NCI-H128 (cell line): Measurements from ENCODE around the gene CDKN2B.
"Not testable (repeated sequence)": the region's sequence is repeated elsewhere in the genome, so short reads cannot be mapped to it uniquely, and the experiment has no call there.

ENCODE experiments used
- DNase-seq: peaks from one replicate; lab custom pipeline; 2025; ENCODE audit not compliant: unreplicated experiment; lab: John Stamatoyannopoulos, UW

Gene CDKN2B, protein sequence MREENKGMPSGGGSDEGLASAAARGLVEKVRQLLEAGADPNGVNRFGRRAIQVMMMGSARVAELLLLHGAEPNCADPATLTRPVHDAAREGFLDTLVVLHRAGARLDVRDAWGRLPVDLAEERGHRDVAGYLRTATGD

DNA sequence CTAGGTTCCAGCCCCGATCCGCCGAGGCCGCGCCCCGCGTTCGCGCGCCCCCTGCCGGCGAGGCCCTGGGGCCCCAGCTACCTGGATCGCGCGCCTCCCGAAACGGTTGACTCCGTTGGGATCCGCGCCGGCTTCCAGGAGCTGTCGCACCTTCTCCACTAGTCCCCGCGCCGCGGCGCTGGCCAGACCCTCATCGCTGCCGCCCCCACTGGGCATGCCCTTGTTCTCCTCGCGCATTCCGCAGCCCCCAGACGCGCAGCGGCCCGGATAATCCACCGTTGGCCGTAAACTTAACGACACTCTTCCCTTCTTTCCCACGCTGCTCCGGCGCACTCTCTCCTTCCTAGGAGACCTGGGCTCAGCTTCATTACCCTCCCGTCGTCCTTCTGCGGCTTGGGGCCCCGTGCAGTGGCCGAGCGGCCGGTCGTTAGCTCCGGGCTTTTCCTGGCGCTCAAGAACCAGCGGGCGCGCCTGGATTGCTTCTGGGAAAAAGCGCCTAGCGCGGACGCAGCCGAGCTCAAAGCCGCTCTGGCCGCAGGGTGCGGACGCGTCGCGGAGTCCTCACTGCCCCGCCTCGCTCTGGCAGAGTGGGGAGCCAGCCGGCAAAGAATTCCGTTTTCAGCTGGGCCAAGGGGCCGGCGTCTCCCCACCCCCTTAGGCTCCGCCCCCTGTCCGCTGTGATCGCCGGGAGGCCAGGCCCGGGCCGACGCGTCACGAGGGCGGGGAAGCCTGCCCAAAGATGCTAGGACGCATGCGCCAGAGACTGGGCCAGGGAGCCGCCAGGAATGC, at the start of gene CDKN2B:
CDKN2B (minus strand) TSS at position 589 of the 789 bp plus-strand sequence; CDS start at position 237, 352 bp downstream.
- peak; percentile 90 for DNase-seq

DNA sequence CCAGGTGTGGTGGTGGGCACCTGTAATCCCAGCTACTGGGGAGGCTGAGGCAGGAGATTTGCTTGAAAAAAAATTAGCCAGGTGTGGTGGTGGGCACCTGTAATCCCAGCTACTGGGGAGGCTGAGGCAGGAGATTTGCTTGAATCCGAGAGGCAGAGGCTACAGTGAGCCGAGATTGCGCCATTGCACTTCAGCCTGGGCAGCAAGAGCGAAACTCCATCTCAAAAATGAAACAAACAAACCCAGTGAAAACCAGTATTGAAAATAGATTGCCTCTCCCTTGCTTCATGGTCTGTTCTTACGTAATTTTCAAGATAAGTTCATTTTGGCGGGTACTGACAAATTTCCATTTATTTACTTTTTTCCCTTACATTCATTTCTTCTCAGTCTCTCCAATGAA, 48.9 kb upstream of the CDKN2B start:
- not testable (repeated sequence) for DNase-seq

DNA sequence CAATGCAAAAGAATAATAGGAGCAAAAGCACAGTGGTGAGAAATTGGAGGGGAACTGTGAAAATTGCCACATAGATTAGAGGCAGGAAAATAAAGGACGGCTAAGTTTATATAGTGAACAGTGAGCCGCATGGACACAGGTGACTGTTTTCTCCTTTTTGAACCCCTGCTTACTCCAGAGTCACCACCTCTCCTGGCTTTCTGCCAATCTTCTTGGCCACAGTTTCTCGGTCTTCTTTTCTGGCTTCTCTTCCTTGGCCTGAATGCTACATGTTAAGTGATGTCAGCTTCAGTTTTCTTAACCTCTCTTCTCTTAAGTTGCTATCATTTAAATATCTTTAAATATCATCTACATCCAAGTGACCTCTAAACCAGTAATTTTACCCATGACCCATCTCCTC, 47.3 kb upstream of the CDKN2B start:
- no peak for DNase-seq

DNA sequence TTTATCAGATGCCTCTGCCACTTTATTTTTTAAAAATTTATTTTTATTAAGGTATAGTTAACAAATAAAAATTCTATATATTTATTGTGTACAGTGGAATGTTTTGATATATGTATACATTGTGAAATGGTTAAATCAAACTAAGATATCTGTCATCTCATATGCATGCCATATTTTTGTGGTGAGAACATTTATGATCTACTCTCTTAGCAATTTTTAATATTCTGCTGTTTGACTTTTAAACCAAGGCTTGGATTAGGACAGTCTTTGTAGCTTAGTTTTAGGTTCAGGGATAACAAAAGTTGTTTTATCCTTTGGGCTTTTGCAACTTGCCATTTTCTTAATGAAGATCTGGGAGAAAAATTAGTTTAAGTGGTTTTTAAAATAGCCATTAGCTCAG, 46.0 kb upstream of the CDKN2B start:
- no peak for DNase-seq

DNA sequence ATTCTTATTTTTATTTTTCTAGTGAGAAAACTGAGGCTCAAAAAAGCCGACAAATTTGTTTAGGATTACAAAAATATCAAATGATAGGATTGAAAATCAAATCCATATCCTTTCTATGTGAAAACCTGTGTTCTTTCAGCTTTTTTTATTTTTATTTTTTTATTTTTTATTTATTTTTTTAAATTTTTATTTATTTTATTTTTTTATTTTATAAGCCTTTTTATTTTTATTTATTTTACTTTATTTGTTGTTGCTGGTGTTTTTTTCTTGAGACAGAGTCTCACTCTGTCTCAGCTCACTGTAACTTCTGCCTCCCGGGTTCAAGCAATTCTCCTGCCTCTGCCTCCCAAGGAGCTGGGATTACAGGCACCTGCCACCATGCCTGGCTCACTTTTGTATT, 45.4 kb upstream of the CDKN2B start:
- no peak for DNase-seq

DNA sequence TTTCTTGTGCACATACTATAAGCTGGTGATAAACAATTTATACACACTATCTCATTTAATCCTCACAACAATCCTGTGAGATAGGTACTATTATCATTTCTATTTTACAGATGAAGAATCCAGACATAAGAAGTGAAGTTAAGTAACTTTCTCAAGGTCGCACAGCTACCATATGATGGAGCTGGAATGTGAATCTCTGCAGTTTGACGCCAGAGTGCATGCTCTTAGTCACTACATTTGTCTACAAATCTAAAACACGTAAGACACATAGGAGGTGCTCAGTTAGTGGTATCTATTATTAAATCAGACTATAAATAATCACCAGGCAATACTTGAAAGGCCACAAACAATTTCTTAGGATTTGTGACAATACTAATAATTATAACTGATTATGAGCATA, 45.0 kb upstream of the CDKN2B start:
- no peak for DNase-seq

DNA sequence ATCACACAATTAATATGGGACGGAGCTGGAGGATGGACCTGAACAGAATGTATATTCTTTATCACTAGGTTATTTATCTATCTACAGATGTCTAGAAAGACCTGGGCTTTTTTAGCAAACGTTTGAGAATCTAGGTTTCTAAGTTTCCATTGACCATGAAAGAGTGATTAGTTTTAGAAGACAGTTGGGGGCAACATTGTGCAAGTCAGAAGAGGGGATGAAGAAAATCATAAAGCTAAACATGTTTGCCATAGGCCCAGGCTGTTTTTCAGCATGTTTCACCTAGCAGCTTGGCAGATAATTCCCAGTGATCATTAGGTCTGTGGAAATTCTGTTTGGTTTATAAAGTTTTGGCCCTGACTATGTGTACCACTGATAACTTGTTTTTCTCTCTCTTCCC, 44.1 kb upstream of the CDKN2B start:
- no peak for DNase-seq

DNA sequence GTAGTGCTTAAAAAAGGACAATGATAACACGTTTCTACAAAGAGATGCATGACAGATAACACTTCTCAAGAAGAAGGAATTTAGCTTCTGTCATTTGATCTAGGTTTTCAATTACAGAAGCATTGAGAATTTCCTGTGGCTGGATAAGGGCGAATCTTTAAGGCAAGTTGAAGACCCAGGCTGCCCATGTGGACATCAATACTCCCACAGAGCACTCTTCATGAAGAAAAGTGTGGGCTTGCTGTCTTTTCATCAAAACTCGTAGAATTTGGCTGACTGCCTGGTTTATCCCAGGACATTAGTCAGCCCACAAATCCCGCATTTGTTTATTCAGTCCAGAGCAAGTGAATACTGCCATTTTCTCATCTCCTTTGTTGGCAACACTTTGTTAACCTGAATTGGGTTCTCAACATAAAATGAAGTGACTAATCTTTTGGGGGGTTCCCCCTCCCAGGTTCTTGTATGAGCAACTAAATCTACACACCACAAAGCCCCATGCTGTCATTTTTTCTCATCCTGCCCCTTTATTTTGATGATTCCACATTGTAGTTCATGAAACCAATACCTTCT, 43.4 kb upstream of the CDKN2B start:
- no peak for DNase-seq

DNA sequence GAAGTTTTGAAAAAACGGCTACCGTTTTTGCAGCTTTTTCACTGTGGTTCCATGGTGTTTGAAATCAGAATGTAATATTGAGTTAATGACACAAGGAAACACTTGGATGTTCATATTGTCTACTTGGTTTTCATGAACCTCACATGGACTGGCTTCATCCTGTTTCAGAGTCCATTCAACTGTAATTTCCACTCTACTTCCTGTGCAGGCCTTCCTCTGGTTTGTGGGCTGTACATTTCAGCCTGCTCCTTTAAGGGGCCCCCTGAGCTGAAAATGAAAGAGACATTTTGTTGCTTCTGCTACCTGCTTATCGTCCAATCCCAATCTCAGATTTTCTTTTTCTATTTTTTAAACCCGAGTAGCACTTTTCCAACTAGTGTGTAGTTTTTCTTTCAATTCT, 41.8 kb upstream of the CDKN2B start:
- DNase-seq, result no peak

DNA sequence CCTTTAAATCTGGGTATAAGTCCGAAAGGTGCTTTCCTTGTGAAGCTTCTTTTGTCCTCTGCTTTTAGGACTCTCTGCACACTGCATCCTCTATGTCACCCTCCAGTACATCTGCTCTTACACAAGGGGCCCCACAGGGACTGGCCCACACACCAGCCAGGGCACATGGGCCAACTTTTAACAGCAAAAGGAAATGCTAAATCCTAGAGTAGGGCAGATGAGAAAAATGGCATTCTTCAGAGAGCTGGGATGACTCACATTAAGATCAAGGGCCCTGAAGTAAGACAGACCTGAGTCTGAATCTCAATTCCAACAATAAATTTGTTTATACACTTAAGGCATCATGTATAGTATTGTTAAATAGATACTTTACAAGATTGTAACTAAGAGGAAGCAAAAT, 40.3 kb upstream of the CDKN2B start:
- no peak for DNase-seq

DNA sequence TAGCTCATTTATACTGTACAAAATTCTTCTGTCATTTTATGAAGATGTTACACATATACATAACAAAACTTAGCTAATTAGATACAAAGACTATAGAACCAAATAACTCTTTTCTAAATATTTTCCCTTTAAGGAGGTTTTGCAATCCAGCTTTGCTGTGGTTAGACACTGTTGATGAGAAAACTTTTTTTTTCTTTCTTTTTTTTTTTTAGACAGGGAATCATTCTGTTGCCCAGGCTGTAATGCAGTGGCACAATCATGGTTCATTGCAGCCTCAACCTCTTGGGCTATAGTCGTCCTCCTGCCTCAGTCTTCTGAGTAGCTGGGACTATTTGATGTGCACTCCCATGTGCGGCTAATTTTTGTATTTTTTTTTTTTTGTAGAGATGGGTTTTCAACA, 38.5 kb upstream of the CDKN2B start:
- DNase-seq, result no peak

DNA sequence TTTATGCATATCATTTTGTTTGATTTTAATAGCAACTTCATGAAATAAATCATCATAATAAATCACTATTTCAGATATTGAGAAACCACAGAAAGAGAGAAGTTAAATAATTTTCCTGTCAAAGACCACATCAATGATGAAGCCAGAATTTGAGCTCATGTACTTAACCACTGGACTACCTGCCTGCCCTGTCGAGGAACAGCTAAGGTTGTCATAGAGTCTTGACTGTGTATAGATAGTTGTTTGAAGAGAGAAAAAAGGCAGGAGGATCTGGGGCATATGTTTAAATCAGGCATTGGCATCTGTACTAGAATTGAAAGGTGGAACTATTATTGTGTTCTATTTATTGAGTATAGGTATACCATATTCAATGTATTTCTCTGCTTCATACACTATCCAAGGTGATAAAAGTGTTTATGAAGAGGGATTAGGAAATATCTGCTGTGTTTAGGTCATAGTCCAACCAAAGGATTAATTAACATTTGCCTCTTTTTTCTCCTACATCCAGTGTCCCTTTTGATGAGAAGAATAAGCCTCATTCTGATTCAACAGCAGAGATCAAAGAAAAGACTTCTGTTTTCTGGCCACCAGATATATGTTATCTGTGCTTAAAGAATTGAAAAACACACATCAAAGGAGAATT, 37.3 kb upstream of the CDKN2B start:
- DNase-seq, result no peak

DNA sequence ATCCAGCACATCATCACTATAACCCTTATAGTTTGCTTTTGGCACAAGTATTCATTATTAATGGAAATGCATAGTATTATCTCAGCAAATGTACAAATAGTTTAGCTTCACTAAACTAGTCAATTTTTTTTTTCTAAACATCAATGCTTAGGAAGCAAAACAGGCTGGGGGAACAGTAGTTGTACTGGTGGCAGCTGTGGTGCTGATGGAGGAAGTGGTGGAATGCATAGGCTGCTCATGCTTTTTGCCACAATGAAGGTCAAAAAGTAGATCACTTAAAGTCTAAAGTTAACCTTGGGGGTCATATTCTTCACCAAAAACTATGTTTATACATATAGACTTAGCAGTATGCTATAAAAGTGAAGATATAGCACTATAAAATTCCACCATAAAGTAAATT, 36.3 kb upstream of the CDKN2B start:
- DNase-seq, result no peak

DNA sequence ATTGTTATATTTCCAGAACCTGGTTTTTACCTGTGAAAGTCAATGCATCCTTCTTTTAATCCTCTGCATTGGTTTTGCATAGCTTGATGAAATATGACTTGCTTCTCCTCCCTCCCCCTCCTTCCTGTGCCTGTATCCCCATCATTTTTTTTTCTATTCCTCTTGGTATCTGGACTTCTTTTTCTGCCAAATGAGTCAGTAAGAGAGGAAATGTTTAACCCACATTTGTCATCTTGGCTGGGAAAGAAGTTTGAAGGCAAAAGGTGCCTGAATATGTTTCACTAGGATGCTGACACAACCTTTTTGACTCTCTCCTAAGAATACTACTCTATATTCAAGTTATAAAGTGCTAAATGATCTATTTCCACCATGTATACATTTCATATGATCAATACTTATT, 35.5 kb upstream of the CDKN2B start:
- DNase-seq, result no peak

DNA sequence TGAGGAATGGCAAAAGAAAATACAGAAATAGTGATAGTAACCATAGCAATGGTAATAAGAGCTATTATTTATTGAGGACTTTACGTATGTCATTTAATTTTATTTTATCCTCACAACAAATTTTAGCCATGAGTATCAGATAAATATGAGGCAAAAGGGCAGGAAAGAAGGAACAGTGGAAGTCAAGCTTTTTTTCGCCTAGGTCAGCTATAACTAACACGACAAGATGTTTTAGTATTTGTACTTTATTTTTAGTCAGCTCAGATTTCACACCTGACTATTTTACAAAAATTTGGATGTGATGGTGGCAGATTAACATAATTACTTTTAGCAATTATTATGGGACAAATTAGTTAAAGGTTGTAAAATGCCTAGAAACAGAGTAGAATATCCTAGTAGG, 34.8 kb upstream of the CDKN2B start:
- no peak for DNase-seq

DNA sequence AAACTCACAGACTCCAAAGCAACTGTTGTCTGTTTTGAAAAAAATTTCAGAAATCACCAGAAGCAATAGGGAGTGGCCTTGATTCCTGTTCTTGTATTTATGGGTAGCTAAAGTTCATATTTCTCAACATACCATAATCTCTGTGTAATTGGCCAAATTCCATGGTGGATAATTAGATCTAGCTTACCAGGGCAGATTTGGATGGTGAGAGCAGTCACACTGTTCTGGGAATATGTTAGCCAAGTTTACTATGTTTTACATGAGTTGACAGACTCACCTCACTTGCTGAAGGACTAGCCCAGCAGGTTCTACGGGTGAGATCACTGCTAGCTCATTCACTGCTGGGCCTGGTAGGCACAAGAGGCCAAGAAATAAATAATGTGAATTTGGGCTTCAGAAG, 32.7 kb upstream of the CDKN2B start:
- no peak for DNase-seq

DNA sequence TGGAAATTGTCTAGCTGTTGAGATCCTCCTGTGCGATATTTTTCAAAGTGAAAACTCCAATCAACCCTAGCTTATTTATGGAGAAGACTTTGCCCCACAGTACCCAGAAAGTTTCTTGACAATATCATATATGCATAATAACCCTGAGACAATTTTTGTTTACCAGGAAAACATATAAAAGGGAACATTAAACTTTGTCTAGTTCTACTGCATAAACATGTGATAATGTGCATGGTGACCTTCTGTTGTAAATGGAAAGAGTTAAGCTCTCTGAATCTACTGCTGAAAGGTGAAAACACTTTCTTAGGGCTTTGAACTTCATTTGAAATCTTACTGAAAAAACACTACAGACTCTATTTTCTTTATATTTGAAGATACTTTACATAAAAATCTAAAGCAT, 32.2 kb upstream of the CDKN2B start:
- DNase-seq, result no peak

DNA sequence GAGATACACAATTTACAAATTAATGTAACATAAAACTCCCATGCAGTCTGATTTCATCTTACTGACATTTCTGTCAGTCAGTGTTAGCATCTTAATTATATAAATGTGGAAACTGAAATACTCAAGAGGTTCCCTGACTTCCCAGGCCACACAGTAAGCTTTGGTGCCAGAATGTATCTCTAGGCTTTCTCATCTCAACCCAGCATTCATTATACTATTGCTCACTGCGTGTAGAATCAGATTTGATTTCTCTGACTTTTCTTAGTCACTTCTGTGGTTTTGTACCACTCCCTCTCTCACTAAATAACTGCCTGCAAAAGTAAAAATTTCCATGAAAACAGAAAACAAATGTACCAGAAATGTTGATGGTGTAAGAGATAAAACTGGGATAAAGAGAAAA, 31.7 kb upstream of the CDKN2B start:
- no peak for DNase-seq

DNA sequence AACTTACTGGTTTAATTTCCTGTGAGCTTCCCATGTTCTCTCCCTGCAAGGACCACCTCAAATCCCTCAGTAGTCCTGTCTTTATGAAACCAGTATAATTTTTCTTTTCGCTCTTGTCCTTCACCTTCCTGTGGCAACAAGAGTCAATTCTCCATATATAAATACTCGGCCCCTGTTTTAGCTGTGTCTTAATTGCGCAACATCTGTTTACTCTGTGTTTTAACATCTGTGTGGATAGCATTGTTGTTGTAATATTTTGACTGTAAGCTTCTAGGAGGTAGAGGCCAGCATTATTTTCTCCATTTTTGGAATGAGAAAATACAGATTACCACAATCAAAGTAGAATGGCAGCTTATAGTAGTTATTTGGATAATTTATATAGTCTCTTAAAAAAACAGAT, 30.2 kb upstream of the CDKN2B start:
- no peak for DNase-seq

DNA sequence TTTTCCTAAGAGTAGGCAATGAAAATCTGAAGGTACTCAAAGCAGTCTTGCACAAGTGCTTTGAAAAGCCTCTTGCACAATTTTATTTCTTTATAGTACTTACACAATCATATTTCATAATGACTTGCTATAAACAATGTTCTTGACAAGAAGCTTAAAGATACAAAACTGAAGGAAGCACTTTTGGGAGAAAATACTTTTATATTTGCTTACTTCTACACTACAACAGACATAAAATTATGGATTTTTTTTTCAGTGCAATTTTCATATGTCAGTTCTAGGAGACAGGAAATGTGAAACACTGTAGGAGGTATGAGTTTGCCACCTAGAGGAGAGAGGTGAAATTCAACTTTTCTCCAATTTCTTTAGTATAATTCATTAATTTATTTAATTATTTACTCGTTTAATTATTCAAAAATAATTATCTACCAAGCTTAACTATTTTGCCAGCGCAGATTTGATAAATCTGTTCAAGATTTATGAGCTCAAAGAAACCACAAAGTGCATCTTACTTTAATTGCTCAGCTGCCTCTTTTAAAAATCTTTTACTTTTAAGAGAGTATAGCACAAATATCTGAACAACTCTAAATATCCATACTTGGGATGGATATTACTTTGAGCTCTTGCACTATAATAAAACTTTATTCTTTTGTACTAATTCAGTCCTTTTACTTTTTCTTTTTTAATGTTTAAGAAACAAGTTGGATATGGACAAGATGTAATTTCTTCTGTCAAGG, 29.0 kb upstream of the CDKN2B start:
- no peak for DNase-seq

DNA sequence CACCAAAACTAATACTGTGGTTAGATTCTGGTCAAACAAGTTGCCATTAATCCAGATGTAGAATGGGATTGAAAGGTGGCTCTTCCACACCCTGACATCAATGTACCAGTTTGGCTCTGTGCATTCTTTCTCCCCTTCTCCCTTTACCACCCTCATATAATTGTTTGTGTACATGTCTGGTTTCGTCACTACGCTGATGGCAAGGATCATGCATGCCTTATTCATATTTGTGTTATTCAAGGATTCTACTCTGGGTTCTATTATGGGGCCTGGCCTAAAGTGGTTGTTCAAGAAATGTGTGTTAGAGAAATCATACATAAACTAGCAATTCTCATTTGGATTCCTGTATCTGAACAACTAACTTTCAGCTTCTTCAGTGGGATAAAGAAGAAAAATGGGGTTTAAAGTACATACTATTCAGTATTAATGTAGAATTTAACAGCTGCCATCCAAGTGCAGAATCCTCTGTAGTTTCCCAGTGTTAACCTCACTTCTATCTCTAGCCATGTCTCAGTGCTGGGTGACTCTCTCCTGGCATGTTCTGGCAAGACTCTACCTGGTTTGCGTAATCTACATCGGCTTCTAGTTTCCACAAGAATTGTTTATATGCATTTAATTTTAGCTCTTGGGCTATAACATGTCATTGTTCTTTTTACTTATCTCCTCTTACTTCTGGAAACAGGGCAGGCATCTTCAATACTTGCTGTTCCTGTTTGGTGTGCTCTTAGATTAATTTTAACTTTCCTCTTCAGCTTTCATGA, 27.9 kb upstream of the CDKN2B start:
- DNase-seq, result no peak
